Measurements from ENCODE around the gene MON1A.

DNA sequence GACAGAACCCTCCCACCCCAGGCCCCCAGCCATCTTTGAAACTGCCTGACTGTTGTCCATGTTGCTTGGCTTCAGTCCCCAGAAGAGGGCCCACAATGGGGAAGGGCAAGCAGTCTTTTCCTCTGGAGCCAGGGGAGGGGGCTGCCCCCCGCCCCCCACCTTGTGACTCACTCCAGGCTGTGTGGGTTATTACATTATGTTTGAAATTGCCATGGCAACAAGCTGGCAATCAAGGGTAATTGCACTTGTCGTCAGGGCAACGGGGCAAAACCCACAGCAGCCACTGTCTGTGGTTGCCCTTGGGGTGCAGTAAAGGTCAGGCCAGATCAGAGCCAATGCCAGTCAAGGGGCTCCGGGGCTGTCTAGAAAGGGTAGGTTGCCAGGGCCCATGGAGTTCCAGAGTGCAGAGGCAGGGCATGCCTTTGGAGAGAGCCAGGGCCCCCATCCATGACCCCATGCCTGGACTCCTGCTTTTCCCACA lies 56.8 kb downstream of the MON1A start:
- TF ChIP-seq POLR2AphosphoS5 (IDR thresholded peaks at IDR 0.05; ENCODE audit: low read depth, low read length) (no peak), POLR2A (IDR thresholded peaks at IDR 0.05; ENCODE audit: low read depth, low read length) (no peak)
